ENCODE measurements around the gene MUC6.

Gene MUC6, protein sequence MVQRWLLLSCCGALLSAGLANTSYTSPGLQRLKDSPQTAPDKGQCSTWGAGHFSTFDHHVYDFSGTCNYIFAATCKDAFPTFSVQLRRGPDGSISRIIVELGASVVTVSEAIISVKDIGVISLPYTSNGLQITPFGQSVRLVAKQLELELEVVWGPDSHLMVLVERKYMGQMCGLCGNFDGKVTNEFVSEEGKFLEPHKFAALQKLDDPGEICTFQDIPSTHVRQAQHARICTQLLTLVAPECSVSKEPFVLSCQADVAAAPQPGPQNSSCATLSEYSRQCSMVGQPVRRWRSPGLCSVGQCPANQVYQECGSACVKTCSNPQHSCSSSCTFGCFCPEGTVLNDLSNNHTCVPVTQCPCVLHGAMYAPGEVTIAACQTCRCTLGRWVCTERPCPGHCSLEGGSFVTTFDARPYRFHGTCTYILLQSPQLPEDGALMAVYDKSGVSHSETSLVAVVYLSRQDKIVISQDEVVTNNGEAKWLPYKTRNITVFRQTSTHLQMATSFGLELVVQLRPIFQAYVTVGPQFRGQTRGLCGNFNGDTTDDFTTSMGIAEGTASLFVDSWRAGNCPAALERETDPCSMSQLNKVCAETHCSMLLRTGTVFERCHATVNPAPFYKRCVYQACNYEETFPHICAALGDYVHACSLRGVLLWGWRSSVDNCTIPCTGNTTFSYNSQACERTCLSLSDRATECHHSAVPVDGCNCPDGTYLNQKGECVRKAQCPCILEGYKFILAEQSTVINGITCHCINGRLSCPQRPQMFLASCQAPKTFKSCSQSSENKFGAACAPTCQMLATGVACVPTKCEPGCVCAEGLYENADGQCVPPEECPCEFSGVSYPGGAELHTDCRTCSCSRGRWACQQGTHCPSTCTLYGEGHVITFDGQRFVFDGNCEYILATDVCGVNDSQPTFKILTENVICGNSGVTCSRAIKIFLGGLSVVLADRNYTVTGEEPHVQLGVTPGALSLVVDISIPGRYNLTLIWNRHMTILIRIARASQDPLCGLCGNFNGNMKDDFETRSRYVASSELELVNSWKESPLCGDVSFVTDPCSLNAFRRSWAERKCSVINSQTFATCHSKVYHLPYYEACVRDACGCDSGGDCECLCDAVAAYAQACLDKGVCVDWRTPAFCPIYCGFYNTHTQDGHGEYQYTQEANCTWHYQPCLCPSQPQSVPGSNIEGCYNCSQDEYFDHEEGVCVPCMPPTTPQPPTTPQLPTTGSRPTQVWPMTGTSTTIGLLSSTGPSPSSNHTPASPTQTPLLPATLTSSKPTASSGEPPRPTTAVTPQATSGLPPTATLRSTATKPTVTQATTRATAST (N-terminal part only)

DNA sequence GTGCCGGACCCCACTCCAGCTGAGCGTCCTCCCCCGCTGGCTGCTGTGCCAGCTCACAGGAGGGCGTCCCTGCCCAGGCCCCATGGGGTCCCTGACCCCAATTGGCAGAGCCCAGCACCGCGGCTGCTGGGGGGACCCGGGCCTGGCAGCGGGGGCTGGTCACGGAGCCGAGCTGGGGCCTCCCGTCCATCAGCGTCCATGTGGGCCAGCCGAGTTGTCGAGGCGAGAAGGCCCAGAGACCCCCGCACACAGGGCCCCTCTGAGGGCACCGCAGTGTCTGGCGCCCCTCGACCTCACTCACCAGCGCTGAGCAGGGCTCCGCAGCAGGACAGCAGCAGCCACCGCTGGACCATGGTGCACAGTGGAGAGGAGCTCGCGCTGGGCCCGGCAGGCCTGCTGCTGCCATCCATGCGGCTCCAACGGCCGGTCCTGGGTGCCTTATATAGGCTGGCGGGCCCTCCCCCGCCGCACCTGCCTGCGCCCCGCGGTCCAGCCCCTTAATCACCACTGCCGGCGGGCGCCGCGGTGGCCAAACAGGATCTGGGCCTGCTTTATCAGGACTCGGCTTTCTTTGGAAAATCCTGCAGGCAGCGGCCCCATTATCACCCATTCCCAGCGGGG is at the start of gene MUC6:
MUC6 (minus strand) TSS at position 416 of the 621 bp plus-strand sequence; CDS start at position 353, 63 bp downstream.
- no peak for DNase-seq

DNA sequence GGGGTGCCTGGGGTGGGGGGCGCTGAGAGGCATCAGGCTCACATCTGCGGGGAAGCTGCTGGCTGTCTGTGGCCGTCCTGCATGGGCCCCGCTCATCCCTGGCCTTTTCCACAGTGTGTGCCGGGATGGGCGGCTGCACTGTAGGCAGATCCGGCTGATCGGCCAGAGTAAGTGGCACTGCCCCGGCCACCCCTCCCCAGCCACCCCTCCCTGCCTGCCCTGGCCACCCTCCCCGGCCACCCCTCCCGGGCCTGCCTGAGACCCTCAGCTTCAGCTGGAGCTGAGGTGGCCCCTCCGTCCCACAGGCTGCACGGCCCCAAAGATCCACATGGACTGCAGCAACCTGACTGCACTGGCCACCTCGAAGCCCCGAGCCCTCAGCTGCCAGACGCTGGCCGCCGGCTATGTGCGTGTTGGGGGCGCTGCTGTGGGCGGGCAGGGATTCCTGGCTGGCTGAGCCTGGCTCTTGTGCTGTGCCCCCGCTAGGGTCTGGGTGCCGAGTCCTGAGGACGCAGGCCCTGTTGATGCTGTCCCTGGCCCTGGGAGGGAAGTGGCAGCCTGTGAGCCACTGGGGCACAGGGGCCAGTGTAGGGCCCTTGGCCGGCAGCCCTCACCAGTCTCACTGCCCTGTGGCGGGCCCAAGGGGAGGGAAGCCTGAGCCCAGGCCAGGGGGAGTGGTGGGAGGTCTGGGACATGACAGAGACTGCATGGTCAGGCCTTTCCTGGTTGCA is 49.1 kb upstream of the MUC6 start:
- DNase-seq: no peak

DNA sequence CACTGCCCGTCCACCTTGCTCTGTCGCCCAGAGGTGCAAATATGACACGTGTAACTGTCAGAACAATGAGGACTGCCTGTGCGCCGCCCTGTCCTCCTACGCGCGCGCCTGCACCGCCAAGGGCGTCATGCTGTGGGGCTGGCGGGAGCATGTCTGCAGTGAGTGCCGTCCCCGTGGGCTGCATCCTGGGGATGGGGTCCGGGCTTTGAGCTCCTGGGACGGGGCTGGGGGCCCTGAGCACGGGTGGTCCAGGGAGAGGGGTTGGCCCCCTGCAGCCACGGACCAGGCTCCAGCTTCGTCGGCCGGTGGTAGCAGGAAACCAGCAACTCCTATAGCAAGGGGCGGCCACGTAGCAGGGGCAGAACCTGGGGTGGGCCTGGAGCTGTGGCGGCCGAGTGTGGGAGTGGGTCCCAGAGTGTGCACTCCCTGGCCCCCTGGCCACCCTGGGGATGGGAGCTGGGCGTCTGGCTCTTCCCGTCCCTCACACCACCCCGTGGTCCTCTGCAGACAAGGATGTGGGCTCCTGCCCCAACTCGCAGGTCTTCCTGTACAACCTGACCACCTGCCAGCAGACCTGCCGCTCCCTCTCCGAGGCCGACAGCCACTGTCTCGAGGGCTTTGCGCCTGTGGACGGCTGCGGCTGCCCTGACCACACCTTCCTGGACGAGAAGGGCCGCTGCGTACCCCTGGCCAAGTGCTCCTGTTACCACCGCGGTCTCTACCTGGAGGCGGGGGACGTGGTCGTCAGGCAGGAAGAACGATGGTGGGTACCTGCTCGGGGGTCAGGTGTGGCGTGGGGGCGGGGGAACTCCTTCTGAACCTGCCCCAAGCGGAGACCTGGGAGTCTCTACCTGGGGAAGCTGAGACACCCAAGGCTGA is 48.3 kb upstream of the MUC6 start:
- no peak for DNase-seq

DNA sequence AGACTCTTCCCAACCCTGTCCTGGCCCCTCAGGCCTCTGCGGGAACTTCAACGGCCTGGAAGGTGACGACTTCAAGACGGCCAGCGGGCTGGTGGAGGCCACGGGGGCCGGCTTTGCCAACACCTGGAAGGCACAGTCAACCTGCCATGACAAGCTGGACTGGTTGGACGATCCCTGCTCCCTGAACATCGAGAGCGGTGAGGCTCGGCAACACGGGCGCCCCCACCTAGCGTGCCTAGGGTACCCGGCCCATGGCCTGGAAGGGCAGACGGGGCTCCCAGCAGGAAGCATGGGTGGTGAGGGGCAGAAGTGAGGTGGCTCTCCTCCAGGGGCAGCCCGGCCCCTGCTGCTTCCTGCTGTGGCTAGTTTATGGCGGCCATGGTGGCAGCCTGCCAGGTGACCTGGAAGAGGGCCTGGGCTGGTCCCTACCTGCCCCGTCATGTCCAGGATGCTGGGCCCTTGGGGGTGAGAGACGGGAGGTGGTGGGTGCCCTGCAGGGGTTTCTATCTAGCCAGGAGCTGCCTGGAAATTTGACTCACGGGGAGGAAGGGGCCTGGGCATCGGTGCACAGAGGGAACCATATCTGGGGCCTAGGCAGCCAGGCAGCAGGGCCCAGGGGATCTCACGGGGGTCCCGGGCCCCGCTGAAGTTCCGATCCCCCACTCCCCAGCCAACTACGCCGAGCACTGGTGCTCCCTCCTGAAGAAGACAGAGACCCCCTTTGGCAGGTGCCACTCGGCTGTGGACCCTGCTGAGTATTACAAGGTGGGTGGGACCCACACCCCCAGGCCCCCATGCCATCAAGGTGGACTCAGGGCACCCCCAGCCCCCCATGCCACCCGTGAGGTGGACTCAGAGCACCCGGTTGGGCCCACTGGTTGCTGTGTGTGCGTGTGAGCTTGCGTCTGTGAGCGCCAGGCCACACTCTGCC is 47.4 kb upstream of the MUC6 start:
- DNase-seq: no peak

DNA sequence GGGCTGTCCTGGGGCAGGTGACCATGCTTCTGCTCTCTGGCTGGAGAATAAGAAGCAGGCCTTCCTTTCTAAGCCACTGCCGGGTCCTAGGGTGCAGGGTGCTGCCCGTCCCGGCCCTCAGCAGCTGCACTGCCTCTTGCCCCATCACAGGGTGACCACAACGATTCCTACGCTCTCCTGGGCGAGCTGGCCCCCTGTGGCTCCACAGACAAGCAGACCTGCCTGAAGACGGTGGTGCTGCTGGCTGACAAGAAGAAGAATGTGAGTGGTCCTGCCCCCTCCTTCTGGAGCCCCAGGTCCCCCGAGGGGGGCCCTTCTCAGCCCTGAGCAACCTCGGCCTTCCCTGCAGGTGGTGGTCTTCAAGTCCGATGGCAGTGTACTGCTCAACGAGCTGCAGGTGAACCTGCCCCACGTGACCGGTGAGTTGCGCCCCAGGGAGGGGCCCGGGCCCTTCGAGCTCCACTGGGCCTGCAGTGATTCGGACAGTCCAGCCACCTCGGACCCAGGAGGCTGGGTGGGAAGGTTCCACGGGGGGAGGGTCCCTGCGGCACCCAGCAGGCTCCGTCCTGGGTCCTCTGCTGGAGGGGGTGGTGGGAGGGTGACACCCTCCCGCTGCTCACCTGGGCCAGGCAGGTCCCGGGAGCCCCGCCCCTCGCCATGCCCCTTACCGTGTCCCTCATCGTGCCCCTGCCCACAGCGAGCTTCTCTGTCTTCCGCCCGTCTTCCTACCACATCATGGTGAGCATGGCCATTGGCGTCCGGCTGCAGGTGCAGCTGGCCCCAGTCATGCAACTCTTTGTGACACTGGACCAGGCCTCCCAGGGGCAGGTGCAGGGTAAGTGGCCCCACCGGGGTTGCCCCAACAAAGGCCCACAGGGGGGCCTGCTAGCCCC is 46.5 kb upstream of the MUC6 start:
- DNase-seq: no peak

DNA sequence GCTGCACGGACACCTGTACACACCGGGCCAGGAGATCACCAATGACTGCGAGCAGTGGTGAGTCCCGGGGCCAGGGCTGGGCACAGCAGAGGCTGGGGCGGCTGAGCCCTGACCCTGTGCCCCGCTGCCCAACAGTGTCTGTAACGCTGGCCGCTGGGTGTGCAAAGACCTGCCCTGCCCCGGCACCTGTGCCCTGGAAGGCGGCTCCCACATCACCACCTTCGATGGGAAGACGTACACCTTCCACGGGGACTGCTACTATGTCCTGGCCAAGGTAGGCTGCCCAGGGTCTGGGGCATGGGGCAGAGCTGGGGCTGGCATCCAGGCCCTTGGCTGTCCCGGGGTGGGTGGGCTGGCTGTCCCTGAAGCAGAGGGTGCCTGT is 45.8 kb upstream of the MUC6 start:
- DNase-seq: no peak

DNA sequence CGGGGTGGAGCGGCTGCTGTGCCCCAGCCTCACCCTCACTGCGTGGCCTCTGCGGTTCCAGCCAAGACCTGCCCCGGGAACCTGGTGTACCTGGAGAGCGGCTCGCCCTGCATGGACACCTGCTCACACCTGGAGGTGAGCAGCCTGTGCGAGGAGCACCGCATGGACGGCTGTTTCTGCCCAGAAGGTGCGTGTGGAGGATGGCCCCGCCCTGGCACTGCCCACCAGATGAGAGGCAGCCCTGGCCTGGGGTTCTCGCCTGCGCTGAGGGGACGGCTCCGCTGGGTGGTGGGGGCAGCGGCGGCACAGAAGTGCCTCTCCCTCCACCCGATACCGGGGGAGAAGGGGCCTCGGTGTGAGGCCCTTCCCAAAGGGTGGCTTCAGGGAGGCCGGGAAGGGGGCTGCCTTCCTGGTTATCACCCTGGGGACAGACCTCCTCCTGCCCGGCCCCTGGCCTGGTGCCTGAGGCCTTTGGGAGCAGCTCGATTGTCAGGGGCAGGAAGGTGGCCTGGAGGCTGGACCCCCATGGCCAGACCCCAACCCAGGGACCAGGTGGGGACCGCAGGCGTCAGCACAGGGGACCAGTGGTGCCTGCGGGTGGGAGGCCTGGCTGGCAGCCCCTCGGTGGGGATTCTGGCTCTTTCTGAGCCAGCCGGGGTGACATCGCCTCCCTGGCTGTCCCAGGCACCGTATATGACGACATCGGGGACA is 45.2 kb upstream of the MUC6 start:
- DNase-seq: no peak

DNA sequence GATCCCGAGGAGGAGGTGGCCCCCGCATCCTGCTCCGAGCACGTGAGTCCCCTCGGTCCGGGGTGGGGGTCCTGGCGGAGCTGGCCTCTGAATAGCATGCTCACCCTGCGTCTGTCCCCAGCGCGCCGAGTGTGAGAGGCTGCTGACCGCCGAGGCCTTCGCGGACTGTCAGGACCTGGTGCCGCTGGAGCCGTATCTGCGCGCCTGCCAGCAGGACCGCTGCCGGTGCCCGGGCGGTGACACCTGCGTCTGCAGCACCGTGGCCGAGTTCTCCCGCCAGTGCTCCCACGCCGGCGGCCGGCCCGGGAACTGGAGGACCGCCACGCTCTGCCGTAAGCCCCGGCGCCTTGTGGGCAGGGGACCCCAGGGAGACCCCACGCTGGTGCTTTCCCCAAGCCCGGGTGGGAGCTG is 41.7 kb upstream of the MUC6 start:
- no peak for DNase-seq

DNA sequence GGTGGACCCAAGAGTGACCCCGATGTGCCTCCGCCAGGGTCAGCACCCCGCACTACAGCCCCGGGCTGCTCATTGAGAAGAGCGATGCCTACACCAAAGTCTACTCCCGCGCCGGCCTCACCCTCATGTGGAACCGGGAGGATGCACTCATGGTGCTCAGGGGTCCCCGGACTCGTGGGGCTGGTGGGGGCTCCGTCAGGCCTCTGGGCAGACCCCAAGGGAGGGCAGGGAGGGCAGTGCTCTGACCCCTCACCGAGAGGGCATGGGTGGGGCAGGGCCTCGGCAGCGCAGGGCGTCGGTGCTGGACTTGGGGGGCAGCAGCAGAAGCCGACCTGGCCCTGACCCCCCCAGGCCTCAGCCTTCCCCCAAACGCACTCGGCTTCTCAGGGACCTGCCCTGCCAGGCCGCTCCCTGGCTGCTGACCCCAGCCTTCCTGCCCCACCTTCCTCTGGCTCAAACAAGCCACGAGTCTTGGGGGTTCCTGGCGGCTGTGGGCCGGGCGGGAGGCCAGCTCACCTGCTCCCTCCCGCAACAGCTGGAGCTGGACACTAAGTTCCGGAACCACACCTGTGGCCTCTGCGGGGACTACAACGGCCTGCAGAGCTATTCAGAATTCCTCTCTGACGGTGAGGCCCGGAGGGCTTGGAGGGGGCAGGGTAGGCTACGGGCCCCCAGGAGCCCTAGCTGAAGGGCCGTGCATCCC is 41.0 kb upstream of the MUC6 start:
- no peak for DNase-seq

DNA sequence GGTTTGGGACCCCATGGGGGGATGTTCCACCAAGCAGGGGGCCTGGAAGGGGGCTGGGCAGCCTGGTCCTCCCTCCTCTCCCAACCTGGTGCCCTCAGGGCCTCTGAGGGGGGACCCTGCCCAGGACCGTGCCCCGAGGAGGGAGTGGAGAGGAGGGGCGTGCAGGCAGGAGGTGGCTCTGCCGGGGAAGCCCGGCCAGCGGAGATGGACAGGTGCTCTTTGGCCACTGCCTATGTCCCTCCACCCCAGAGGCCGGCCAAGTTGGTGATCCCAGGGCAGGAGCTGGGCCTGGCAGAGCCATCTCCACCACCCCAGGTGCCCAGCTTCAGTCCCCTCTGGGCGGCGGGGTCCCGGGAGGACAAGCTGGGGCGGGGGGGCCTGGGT is 40.5 kb upstream of the MUC6 start:
- no peak for DNase-seq

DNA sequence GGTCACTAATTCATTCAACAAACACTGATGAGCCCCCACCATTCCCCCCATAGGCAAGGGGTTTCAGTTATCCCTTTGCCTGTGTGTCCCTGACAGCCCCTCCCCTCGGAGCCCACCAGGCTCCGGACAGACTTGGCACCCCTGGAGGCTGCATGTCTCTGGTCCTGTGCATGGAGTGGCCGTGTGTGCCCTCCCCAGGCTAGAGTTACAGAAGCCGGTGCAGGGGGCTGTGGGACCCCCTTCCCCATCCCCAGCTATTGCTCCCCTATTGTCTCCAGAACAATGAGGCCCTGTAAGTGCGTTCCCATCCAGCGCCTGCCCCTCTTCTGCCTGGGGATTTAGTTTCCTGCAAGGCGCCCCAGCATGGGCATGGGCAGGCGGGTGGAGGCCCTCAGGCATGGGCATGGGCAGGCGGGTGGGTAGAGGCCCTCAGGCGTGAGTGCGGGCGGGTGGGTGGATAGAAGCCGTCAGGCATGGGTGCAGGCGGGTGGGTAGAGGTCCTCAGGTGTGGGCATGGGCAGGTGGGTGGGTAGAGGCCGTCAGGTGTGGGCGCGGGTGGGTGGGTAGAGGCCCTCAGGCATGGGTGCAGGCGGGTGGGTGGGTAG is 39.6 kb upstream of the MUC6 start:
- DNase-seq: no peak

DNA sequence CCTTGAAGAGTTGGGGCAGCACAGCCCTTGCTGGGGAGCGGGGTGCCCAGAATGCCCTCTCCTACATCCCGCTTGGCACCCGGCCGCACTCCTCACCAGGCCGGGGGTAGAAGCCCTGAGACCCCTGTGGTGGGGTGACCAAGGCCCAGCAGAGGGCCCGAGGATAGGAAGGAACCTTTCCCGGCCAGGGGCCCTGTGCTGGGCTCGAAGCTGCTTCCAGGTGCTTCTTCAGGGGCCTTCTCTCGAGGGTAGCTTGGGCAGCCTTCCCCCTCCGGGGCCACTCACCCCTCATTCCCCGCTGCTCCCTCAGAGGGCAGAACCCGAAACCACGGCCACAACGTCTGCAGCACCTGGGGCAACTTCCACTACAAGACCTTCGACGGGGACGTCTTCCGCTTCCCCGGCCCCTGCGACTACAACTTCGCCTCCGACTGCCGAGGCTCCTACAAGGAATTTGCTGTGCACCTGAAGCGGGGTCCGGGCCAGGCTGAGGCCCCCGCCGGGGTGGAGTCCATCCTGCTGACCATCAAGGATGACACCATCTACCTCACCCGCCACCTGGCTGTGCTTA is 38.9 kb upstream of the MUC6 start:
- DNase-seq: no peak

DNA sequence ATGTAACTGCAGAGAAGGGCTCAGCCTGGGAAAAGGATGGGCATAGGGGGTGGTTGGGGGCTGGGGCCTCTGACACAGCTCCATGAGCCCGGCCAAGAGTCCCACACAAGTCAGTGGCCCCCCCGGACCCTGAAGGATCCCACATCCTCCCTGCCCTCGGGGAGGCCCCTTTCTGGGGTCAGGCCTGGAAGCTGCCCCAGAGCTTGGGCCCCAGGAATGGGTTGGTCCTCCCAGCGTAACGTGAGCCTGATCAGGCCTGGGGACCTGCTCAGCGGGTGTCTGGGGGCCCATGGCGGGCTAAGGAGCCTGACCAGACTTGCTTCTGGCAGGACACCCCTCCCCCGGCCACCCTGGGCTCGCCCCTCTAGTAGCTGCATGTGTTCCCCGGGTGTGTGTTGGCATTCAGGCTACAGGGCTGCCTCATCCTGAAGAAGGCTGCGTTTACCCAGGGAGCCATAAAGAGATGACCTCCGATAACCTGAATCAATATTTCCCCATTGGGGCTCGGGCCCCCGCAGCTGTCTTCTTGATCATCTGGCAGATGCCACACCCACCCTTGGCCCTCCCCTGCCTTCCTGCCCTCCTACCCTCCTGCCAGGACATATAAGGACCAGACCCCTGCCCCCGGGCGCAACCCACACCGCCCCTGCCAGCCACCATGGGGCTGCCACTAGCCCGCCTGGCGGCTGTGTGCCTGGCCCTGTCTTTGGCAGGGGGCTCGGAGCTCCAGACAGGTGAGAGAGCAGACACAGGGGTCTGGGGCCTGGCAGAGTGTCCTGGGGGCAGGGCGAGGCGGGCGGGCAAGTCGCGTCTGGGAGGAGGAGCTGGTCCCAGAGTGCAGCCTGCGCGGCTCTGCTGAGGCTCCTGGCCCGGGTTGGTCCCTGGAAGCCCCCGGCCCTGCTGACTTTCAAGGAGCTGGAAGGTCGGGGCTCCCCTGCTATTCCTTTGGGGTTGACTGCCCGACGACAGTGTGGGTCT is 38.0 kb upstream of the MUC6 start, which contains the start of gene MUC2:
MUC2 (plus strand) TSS at position 631 of the 978 bp plus-strand sequence.
- no peak for DNase-seq

DNA sequence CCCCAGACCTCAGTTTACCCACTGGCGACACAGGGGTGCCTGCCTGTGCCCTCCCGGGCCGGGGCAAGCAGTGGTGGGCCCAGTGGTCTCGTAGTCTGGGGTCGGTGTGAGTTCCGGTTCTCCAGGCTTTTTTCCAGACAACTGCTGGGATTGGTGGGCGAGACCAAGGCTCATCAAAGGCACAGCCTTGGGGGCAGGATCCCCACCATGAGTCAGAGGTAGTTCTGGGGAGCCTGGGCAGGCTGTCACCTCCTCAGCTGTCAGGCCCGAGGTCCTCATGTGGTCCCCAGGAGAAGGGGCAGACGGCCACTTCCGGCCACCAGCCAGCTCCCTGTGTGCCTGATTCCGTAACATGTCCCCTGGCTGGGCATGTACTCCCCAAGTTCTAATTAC is 37.3 kb upstream of the MUC6 start:
- DNase-seq: no peak

DNA sequence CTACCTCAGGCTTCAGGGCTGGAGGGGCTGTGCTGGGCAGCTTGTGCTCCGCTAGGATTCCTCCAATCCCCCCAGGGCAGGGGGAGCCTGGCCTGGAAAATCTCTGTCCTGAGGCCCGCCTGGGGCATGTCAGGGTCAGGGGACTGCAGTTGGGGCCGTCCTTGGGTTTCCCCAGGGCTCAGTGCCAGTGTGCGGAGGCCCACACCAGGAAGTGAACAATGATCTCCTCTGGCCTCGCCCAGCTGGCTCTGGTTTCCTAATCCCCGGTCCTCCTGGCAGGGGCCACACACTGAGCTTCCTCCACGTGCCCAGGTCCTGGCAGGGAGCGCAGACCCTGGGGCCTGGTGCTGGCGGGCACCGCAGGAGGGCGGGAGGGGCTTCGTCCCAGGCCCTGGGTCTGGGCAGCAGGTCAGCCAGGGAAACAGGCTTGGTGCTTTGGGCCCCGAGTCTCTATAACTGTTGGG is 36.8 kb upstream of the MUC6 start:
- DNase-seq: peak; percentile 65 to 87 (median 78)

Measured in suppressor macrophage treated with lipopolysaccharide for 1 hour (primary cell).